ENCODE results near the gene NPB.

Gene NPB

GRCh38 chr17:81944858-81945257 lies 42.8 kb downstream of the NPB start:
- no peaks in the 10 kb centered on the region for H3K9me3 ChIP-seq (ENCODE audit: control insufficient read depth, insufficient read depth, low read depth, low read length)
- no peaks in the 10 kb centered on the region for H3K36me3 ChIP-seq (ENCODE audit: control insufficient read depth in 2 of 2, insufficient read depth in 1 of 2, low read length in 2 of 2)
- peaks cover 2% of the 10 kb centered on the region; the same call in 1 of the 2 replicates for H3K4me1 ChIP-seq (ENCODE audit: control insufficient read depth, insufficient read depth, low read length)
- POLR2A ChIA-PET, result interaction anchor here (1.5 kb wide), 1 partner anchor 11 kb away, joined by 3 read pairs; no protein-coding TSS in a partner anchor
- TF ChIP-seq ZNF274 (IDR thresholded peaks at IDR 0.05; ENCODE audit: low read length), result no peak
- no peak for TF ChIP-seq ZNF274 (tag by site-specific recombination; IDR thresholded peaks at IDR 0.05; ENCODE audit: borderline replicate concordance)
- no peak for TF ChIP-seq ZNF792 (tag by site-specific recombination; IDR thresholded peaks at IDR 0.05)
- peak; percentile 72 for TF ChIP-seq ZNF121 (tag by site-specific recombination; IDR thresholded peaks at IDR 0.05)
- no peak for TF ChIP-seq ZNF791 (tag by site-specific recombination; IDR thresholded peaks at IDR 0.05)
- H3K4me3 ChIP-seq (ENCODE audit: low read depth, low read length), result no peak overlapping the region
- no peak overlapping the region for H3K27ac ChIP-seq (ENCODE audit: extremely low read depth, low read depth, low read length)
- CTCF ChIA-PET, result interaction anchor here (0.9 to 2.1 kb wide), 4 partner anchors 15 to 85 kb away, joined by 3 to 11 read pairs (median 6); partner anchors contain the start of gene MAFG

DNA sequence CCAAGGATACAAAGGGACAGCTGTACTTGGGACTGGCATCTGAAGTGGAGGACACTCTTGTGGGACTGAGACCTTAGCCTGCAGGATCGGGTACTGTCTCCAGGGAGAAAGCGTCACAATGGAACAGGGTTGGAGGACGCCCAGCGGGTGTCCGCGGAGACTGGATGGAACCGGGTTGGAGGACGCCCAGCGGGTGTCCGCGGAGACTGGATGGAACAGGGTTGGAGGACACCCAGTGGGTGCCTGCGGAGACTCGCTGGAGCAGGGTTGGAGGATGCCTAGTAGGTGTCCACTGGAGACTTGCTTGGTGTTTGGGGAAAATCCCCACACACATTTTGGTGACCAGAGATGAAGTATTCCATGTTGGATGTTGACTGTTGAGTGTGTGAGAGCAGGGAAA lies 45.2 kb downstream of the NPB start, which contains the start of gene MYADML2:
Gene MYADML2, minus strand, starts transcription at position 45 of the 400 bp plus-strand sequence. CDS start 5,492 bp downstream, outside the sequence.
- Histone ChIP-seq H3K36me3 (ENCODE audit: control insufficient read depth in 2 of 2, insufficient read depth in 1 of 2, low read length in 2 of 2) (no peaks in the 10 kb centered on the region), H3K27ac (ENCODE audit: extremely low read depth, low read depth, low read length) (no peak within 1 kb of the TSS), H3K9me3 (ENCODE audit: control insufficient read depth, insufficient read depth, low read depth, low read length) (no peaks in the 10 kb centered on the region), H3K4me3 (ENCODE audit: low read depth, low read length) (no peak within 1 kb of the TSS), H3K4me1 (ENCODE audit: control insufficient read depth, insufficient read depth, low read length) (no peaks in the 10 kb centered on the region)
- TF ChIP-seq ZNF792 (tag by site-specific recombination; IDR thresholded peaks at IDR 0.05) (no peak), ZBTB21 (tag by site-specific recombination; IDR thresholded peaks at IDR 0.05) (no peak), TRIM28 (IDR thresholded peaks at IDR 0.05; ENCODE audit: borderline replicate concordance, low read length) (no peak)
- CTCF ChIA-PET, result interaction anchor here (1.0 kb wide), 1 partner anchor 73 kb away, joined by 3 read pairs; no protein-coding TSS in a partner anchor
- POLR2A ChIA-PET, result interaction anchor here (1.0 kb wide), 1 partner anchor 21 kb away, joined by 3 read pairs; no protein-coding TSS in a partner anchor

GRCh38 chr17:81948635-81949378 lies 46.8 kb downstream of the NPB start:
- no peak overlapping the region for H3K27ac ChIP-seq (ENCODE audit: extremely low read depth, low read depth, low read length)
- H3K36me3 ChIP-seq (ENCODE audit: control insufficient read depth in 2 of 2, insufficient read depth in 1 of 2, low read length in 2 of 2), result no peaks in the 10 kb centered on the region
- TF ChIP-seq ZIC2 (tag by site-specific recombination; IDR thresholded peaks at IDR 0.05), result 0 out of 2 replicates have a peak, but pooled peaks have one; percentile 15
- TF ChIP-seq, protein P1, sequence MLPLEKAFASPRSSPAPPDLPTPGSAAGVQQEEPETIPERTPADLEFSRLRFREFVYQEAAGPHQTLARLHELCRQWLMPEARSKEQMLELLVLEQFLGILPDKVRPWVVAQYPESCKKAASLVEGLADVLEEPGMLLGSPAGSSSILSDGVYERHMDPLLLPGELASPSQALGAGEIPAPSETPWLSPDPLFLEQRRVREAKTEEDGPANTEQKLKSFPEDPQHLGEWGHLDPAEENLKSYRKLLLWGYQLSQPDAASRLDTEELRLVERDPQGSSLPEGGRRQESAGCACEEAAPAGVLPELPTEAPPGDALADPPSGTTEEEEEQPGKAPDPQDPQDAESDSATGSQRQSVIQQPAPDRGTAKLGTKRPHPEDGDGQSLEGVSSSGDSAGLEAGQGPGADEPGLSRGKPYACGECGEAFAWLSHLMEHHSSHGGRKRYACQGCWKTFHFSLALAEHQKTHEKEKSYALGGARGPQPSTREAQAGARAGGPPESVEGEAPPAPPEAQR (tag by site-specific recombination; IDR thresholded peaks at IDR 0.05), result no peak
- ChIA-PET CTCF (interaction anchor here (0.9 kb wide), 1 partner anchor 71 kb away, joined by 4 read pairs; no protein-coding TSS in a partner anchor), POLR2A (interaction anchor here (0.7 kb wide), 1 partner anchor 67 kb away, joined by 6 read pairs; no protein-coding TSS in a partner anchor)
- H3K4me3 ChIP-seq (ENCODE audit: low read depth, low read length), result no peak overlapping the region
- H3K9me3 ChIP-seq (ENCODE audit: control insufficient read depth, insufficient read depth, low read depth, low read length), result no peaks in the 10 kb centered on the region
- no peaks in the 10 kb centered on the region for H3K4me1 ChIP-seq (ENCODE audit: control insufficient read depth, insufficient read depth, low read length)

DNA sequence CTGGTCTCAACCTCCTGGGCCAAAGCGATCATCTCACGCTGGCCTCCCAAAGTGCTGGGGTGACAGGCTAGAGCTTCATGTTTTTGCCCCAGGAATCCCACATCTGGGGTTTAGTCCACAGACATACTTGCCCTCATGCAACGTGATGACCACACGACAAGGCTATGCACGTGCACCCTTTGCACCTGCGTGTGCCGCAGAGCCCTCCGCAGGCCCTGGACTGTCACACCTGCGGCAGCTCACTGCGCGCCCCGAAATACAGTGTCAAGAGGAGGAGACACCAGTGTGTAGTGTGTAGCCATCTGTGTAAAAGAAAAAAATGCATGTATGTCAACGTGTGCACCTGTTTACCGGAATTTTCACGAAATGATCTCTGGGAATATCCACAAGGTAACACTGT lies 48.5 kb downstream of the NPB start:
- POLR2A ChIA-PET, result interaction anchor here (1.0 kb wide), 1 partner anchor 17 kb away, joined by 10 read pairs; no protein-coding TSS in a partner anchor
- no peaks in the 10 kb centered on the region for H3K36me3 ChIP-seq (ENCODE audit: control insufficient read depth in 2 of 2, insufficient read depth in 1 of 2, low read length in 2 of 2)
- H3K4me1 ChIP-seq (ENCODE audit: control insufficient read depth, insufficient read depth, low read length), result no peaks in the 10 kb centered on the region
- no peaks in the 10 kb centered on the region for H3K9me3 ChIP-seq (ENCODE audit: control insufficient read depth, insufficient read depth, low read depth, low read length)
- no peak overlapping the region for H3K4me3 ChIP-seq (ENCODE audit: low read depth, low read length)
- H3K27ac ChIP-seq (ENCODE audit: extremely low read depth, low read depth, low read length), result no peak overlapping the region
- CTCF ChIA-PET, result interaction anchor here (0.7 to 1.8 kb wide), 2 partner anchors 9 to 85 kb away, joined by 5 to 8 read pairs; no protein-coding TSS in a partner anchor
- TF ChIP-seq SALL2 (tag by site-specific recombination; IDR thresholded peaks at IDR 0.05; ENCODE audit: borderline replicate concordance) (no peak), ZNF707 (tag by site-specific recombination; IDR thresholded peaks at IDR 0.05) (no peak), ZNF785 (tag by site-specific recombination; IDR thresholded peaks at IDR 0.05) (no peak), ATF2 (tag by site-specific recombination; IDR thresholded peaks at IDR 0.05; ENCODE audit: low read depth) (no peak), ZNF501 (tag by site-specific recombination; IDR thresholded peaks at IDR 0.05) (no peak), ZNF23 (tag by site-specific recombination; IDR thresholded peaks at IDR 0.05; ENCODE audit: borderline replicate concordance) (no peak), ZNF416 (tag by site-specific recombination; IDR thresholded peaks at IDR 0.05) (no peak), ZBTB1 (tag by site-specific recombination; IDR thresholded peaks at IDR 0.05) (no peak), ZNF776 (tag by site-specific recombination; IDR thresholded peaks at IDR 0.05; ENCODE audit: borderline replicate concordance) (no peak), ZSCAN16 (tag by site-specific recombination; IDR thresholded peaks at IDR 0.05) (no peak), ZNF639 (tag by site-specific recombination; IDR thresholded peaks at IDR 0.05) (no peak), ZNF768 (tag by site-specific recombination; IDR thresholded peaks at IDR 0.05) (no peak)
- TF ChIP-seq, protein P2, sequence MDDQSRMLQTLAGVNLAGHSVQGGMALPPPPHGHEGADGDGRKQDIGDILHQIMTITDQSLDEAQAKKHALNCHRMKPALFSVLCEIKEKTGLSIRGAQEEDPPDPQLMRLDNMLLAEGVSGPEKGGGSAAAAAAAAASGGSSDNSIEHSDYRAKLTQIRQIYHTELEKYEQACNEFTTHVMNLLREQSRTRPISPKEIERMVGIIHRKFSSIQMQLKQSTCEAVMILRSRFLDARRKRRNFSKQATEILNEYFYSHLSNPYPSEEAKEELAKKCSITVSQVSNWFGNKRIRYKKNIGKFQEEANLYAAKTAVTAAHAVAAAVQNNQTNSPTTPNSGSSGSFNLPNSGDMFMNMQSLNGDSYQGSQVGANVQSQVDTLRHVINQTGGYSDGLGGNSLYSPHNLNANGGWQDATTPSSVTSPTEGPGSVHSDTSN (CRISPR knock-in tag; IDR thresholded peaks at IDR 0.05), result no peak
